GM12891 (cell line): ENCODE data around the gene KIF16B.

Experiments used
- POLR2AphosphoS5 ChIP-seq: IDR thresholded peaks from 2 replicates; pipeline ENCODE4 v1.6.1; 2011; ENCODE audit warnings: low read depth, low read length, control low read depth
- TAF1 ChIP-seq: IDR thresholded peaks from 2 replicates; pipeline ENCODE4 v1.6.1; 2011; ENCODE audit warnings: low read depth, low read length, control low read depth

GRCh38 chr20:16528078-16528477, 45.2 kb downstream of the KIF16B start:
- TF ChIP-seq POLR2AphosphoS5 (no peak), TAF1 (no peak)
